HG03558 (cell line): ENCODE data around the gene THAP10.
"Not testable (repeated sequence)": the region's sequence is repeated elsewhere in the genome, so short reads cannot be mapped to it uniquely, and the experiment has no call there.

ENCODE experiments used
- ATAC-seq: cut with Tn5 transposase; IDR thresholded peaks from one replicate; pipeline ENCODE4 v1.9.1; 2021; ENCODE audit warnings: moderate number of reproducible peaks; ENCODE audit not compliant: unreplicated experiment; ENCODE audit errors: extremely low read depth

Gene THAP10

DNA sequence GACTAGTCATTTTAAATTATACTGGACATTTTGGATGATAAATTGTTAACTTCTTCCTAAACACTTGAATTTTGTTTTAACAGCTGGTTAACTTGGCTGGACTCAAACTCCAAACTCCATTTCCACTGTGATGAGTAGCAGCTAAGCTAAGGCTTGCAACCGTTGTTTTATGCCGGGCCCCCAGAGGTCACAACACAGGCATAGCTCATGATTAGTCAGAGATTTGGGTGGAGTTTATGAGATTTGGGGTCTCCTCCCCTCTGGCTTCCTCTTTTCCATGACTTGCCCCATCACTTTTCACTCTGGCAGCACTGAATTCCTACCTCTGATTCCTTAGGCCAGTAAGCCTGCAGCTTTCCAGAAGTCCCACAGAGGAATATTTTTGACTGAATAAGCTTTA is 12.8 kb downstream of the THAP10 start:
- ATAC-seq, result no peak

DNA sequence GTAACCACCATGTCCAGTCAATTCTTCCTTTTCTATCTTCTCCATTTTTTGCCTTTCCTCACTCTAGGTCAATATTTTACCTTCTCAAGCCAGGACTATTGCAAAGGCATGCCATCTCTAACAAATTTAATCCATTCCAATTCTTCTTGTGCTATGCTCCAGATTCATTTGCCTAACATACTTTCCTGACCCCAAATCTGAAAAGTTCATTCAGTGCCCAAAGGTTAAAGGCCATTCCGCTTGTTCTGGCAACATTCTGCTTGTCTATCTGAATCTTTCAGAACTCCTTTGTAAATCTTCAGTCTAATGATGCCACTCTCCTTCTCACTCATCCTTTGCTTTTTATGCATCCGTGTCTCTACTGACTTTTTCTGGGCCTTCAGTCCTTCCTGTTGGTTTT is 15.6 kb downstream of the THAP10 start:
- ATAC-seq, result no peak

DNA sequence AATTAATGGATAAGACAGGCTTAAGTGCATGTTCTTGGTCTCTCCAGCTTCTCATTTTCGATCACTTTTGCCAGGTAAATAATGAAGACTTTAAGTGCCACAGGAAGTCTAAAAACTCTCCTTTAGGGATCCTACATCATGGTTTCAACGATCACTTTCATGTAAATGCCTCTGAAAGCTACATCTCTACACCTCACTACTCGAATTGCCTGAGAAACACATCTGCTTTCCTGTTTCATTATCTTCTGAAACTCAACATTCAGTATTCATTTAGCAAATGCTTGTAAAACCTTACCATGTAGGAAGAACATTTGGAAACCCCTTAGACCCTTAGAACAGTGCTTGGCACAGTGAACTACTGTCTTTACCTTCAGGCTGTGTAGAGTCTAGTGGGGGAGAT is 16.2 kb downstream of the THAP10 start:
- ATAC-seq, result no peak

DNA sequence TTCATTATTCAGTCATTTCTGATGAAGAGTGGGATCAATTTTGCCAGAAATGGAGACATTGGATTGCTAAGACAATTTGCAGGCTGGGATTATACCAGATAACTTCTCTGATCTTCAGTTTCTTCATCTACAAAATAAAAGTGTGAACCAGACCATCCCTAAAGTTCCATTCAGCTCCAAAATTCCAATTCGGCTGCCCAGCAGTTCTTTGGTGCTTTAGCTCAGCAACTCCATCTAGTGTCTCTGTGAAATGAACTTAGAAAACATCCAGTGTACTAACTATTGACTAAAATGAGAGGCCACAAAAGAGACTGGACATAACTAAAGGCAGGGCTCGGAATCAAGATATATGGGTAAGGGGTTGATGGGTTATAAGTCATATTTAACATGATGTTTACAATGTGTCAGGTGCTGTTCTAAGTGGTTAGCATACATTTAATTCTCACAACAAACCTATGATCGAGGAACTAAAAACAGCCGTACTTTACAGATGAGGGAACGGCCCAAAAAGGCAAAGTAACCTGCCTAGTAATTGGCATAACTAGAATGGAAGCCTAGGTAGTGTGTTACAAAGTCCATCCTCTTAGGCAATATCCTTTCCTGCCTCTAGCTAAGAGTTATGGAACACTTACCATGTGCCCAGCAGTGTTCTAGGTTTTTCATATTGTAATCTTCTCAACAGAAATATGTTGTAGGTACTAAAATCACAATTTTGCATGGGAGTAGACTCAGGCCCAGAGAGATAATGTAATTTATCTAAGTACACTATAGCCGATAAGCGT is 17.0 kb downstream of the THAP10 start:
- ATAC-seq, result no peak

DNA sequence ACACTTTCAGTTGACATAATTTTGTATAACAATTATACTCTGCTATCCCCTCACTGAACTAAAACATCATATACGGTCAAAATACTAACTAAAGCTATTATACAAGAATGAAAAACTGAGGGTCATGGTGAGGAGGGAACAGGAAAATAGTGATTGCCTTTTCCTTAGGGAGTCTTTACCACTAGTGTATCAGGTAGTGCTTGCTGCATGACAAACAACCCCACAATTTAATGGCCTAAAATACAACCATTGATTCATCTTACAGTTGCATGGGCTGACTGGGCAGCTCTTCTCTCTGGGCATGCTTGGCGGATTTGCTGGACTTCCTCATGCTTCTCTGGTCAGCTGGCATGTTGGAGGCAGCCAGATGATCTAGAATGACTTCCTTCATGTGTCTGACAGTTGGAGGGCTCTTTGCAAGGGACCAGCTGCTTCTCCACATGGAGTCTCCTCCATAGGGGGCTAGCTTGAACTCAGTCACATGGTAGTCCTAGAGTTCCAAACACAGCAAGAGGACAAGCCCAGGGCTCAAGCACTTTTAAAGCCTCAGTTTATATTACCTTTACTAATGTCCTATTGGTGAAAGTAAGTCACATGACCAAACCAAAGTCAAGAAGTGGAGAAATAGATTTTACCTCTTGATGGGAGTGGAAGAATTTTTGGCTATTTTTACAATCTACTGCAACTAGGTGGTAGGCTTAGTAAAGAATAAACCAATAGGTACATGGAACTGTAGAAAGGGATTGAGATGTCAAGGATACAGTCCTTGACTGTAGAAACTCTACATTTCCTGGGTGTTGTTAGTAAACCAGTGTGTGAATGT is 18.8 kb downstream of the THAP10 start:
- ATAC-seq, result no peak

DNA sequence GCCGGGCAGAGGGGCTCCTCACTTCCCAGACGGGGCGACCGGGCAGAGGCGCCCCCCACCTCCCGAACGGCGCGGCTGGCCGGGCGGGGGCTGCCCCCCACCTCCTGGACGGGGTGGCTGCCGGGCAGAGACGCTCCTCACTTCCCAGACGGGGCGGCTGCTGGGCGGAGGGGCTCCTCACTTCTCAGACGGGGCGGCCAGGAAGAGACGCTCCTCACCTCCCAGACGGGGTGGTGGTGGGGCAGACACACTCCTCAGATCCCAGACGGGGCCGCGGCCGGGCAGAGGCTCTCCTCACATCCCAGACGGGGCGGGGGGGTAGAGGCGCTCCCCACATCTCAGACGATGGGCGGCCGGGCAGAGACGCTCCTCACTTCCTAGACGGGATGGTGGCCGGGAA is 20.7 kb downstream of the THAP10 start:
- not testable (repeated sequence) for ATAC-seq

DNA sequence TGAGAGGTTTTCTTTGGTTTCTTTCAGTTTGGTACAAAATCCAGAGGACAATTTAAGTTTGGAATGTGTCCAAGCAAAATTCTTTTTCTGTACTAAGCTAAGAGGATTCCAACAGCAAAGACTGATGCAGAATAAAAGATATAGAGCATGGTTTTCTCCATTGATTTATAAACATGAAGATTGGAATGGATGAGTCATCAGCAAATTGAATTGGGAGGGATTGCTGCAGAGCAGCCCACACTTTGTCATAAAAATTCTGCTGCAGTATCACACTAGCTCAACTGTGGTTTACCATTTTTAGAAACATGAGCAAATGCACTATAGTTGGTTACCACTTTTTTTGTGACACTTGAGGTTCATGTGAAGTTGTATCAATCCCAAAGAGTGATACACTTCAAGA is 22.2 kb downstream of the THAP10 start:
- no peak for ATAC-seq

DNA sequence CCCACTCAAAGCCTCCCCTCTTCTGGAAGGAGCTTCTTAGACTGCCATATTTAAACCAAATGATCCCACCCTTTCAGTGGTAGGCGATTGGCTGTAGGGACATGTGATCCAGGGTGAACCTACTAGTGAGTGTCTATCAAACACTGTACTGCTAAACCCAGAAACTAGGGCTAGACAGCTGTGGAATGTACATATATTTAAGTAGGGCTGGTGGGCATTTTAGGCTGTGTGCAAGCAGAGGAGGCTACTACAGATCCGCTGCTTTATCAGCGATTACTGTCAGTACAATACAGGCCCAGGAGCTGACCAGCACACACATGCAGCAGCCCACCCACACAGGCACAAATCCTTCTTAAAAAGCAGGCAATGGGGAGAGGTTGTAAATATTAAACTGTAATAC is 22.9 kb downstream of the THAP10 start:
- ATAC-seq, result no peak

DNA sequence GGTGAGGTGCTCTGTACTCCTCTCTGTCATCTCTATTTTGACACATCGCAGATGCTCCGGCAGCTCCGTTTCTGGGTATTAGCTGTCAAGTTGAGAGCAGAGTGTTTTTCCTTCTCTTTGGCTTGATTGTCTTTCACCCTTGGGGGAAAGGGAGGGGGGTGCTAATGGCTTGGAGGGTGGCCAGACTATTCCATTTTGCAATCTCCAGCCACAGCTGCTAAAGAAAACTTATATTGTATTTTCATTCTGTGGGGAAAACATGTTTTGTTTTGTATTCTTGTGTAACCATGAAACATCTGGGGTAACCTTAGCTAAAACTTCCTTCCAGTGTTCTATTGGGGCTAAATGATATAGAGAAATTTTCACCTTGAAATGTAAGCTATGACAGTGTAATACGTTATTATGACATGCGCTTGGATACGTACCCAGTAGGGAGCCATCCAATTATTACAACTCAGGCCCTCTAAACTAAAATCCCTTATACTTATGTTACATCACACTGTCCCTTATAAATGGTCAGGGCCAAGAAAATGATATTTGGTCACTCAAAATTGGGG is 24.2 kb downstream of the THAP10 start:
- no peak for ATAC-seq

DNA sequence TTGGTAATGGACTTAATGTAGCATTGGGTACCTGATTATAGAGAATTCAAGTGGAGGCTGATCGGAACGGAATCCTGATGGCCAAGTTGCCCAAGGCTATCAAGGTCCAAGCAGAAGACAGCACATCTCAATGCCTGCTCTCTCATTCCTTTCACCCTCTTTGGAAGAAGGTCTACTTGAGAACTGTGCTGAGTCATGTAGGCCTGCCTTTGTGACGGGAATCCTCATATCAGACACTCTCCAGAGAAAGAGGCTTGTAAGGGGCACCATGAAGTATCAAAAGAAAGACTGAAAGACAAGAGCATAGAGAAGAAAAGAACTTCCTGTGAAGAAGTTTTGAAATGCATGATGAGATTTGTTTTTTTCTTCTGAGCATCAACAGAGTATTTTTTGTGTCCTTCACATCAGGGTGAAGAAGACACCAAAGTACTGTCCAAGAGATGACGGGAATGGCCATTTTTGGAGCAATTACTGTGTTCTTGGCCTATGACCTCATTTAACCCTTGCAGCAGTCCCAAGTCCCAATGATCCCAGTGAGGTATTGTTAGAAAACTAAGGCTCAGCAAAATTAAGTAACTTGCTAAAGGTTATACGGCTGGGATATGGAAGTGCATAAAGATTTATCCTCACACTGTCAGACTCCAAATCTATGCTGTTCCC is 25.1 kb downstream of the THAP10 start:
- no peak for ATAC-seq

DNA sequence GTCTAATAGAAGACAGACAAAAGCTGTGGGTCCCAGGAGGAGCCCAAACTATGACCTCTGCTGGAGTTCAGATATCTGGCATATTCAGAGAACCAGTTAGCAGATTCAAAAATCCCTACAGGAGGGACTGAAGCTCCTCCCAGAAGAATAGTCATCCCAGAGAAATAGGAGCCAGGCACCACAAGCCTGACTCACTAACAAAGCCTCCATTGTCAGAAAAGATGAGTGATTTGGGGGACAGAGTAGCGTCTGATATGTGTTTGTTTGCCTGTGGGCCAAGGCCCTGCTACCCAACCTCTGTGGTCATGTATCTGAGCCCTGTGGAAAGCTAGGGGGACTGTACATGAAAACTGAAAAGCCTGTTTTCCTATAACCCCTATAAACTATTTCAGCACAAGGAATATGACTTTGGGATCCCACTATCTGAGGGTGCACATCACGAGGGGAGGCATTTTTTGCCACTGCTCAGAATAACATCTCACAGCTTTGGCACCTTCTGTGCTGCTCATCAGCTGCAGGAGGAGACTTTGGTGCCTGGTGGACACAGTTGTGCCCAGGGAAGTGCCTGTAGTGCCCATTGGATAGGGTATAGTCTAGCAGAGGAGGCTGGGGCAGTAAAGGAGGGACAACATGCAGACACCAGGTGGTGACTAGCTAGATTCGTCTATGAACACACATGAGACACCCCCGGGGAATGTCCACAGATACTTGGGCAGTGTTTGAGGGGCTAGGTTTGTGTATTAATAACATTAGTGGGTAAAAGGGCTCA is 28.6 kb downstream of the THAP10 start:
- no peak for ATAC-seq

DNA sequence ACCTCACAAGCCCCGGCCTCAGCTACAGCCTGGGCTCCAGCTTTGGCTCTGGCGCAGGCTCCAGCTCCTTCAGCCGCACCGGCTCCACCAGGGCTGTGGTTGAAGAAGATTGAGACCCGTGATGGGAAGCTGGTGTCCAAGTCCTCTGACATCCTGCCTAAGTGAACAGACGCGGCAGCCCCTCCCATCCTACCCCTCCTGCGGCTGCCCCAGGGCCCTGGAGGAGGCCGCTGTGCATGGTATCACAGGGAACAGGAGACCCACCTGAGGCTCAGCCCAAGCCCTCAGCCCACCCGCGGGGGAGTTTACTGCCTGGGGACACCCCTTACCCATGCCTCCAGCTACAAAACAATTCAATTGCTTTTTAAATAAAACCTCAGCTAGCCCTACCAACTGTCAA is 32.2 kb downstream of the THAP10 start:
- no peak for ATAC-seq

DNA sequence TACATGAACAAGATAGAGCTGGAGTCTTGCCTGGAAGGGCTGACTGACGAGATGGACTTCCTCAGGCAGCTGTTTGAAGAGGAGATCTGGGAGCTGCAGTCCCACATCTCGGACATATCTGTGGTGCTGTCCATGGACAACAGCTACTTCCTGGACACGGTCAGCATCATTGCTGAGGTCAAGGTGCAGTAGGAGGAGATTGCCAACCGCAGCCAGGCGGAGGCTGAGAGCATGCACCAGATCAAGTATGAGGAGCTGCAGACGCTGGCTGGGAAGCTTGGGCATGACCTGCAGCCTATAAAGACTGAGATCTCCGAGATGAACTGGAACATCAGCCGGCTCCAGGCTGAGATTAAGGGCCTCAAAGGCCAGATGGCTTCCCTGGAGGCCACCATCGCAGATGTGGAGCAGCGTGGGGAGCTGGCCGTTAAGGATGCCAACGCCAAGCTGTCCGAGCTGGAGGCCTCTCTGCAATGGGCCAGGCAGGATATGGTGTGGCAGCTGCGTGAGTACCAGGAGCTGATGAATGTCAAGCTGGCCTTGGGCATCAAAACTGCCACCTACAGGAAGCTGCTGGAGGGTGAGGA is 32.8 kb downstream of the THAP10 start:
- ATAC-seq, result no peak

DNA sequence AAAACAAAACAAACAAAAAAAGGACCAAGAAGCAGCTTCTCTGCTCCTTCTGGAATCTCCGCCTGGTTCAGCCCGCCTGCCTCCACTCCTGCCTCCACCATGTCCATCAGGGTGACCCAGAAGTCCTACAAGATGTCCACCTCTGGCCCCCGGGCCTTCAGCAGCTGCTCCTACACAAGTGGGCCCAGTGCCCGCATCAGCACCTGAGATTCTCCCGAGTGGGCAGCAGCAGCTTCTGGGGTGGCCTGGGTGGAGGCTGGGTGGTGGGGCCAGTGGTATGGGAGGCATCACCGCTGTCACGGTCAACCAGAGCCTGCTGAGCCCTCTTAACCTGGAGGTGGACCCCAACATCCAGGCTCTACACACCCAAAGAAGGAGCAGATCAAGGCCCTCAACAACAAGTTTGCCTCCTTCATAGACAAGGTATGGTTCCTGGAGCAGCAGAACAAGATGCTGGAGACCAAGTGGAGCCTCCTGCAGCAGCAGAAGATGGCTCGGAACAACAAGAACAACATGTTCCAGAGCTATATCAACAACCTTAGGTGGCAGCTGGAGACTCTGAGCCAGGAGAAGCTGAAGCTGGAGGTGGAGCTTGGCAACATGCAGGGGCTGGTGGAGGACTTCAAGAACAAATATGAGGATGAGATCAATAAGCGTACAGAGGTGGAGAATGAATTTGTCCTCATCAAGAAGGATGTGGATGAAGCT is 33.5 kb downstream of the THAP10 start:
- not testable (repeated sequence) for ATAC-seq

DNA sequence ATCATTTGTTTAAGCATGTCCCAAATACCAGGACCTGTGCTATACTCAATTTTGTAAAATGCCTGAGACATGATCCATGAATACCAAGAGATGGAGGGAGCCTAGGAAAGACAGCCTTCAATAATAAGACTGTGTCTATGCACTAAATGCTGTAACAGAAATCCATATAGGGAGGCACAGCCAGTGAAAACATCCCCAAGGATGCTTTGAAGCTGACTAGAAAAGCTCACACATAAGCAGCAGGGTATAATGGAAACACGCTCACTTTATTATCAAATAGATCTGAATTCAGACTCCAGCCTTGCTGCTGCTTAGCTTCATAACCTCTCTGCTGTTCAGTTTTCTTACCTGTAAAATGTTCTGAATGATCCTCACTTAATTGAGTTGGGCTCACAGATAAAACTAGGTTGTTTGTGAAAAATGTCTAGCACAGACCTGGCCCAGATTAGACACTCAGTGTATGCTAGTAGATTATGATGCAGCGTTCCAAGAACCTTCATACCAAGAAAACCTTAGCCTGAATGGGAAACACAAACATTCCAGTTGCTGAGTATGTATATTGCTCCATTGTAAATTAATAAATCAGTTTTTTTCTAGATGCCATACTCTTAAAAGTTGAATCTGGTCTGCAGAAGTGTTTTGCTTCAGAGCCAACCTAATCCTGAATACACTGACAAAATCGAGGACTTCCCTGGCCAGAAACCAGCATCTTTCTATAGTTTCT is 34.5 kb downstream of the THAP10 start:
- no peak for ATAC-seq

DNA sequence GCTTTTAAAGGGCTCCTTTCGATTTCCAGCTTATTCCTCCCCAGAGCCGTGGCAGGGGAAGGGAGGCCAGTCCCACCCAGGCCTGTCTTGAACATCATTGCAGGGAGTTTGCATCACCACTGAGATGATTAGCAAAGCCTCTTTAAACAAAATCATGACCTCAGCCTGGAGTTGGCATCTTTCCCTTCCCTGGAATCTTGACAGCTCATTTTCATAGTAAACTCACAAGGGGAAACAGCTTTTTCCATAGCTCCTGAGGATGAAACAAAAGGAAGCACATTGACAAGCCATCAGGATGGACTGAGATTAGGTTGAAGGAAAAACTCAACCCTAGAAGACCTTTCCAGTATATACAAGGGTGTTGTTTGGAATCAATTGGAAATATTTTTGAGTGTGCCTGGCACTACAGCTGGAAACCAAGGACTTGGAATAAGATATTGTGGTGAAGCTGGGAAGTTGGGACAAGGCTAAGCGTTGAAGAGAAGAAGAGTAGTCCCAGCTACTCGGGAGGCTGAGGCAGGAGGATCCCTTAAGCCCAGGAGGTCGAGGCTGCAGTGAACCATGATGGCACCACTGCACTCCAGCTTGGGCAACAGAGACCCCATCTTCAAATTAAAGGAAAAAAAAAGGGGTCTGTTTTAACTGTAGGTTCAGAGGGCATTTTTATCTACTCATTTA is 35.2 kb downstream of the THAP10 start:
- no peak for ATAC-seq

DNA sequence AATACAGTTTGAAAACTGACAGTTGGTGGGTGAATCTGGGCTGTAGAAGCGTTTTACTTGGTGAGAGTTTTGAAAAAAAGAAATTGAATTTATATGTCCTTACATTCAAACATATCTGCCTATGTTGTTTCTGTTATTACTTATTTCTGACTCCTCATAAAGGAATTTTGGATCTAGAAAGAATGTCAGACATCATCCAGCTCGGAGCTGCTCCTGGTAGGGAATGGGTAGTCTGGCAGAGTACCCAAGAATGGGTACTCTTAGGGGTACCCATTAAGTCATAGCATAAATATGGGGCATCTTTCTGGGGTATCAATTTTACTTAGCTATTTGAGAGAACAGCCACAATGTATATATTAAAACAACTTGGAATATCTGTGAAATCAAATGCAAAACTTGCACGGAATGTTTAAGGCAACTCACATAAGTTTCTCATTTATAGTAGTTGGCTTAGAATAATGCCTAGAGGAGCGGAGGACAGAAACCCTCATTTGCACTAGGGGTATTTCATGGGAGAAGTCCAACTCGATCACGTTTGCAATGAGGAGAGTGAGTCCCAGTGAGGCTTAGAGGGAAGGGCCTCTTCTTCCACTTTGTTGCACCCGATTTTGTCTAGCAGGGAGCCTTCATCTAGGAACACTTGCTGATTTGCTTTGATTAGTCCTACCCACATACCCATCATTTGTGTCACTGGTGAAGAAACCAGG is 35.9 kb downstream of the THAP10 start:
- ATAC-seq, result no peak
